OCI-LY7 (cell line): Measurements from ENCODE around the gene ZDHHC3. TPM values are rescaled to one million over a fixed set of nuclear protein-coding genes. Genes with fewer than 3 reads are reported as not detected.

Experiments used
- BruUV-seq: library from RNA; stranded (reverse); fragments of 400-500 nt; replicated peaks from 2 replicates; lab custom pipeline; 2021; lab: Mats Ljungman, UMichigan
- CTCF ChIA-PET: fragments of 300-600 bp; sonication (Branson Sonifier 250); formaldehyde crosslinking; loops from one replicate; lab custom pipeline; 2022; ENCODE audit warnings: antibody characterized with exemption; ENCODE audit not compliant: unreplicated experiment; lab: Charles Lee
- POLR2A ChIA-PET: fragments of 300-600 bp; sonication (Branson Sonifier 250); formaldehyde crosslinking; loops from one replicate; lab custom pipeline; 2022; ENCODE audit warnings: antibody characterized with exemption; lab: Charles Lee
- DNase-seq: peaks from one replicate; pipeline ENCODE4 v3.0.0-alpha.2; 2015; ENCODE audit warnings: low spot score
- H2AFZ ChIP-seq: fragments of 200-600 bp; sonication (generic), shearing (Covaris generic); 2 replicates; pipeline ENCODE4 v1.6.1; 2014; ENCODE audit warnings: mild to moderate bottlenecking, antibody characterized with exemption, low read length, moderate library complexity
- H3K27ac ChIP-seq: fragments of 200-600 bp; sonication (generic); 2 replicates; pipeline ENCODE4 v1.5.1; 2014; ENCODE audit warnings: mixed run types, low read depth, mild to moderate bottlenecking, moderate library complexity, low read length, inconsistent platforms; ENCODE audit not compliant: poor library complexity, severe bottlenecking
- H3K36me3 ChIP-seq: fragments of 200-600 bp; sonication (generic); 2 replicates; pipeline ENCODE4 v1.6.1; 2014; ENCODE audit warnings: mild to moderate bottlenecking, antibody characterized with exemption, low read length, moderate library complexity, mixed read lengths; ENCODE audit not compliant: insufficient read depth
- H3K4me1 ChIP-seq: fragments of 200-600 bp; sonication (generic); 2 replicates; pipeline ENCODE4 v1.5.1; 2014; ENCODE audit warnings: mild to moderate bottlenecking, low read length; ENCODE audit not compliant: insufficient read depth, poor library complexity, severe bottlenecking
- H3K4me2 ChIP-seq: fragments of 200-600 bp; sonication (generic); 2 replicates; pipeline ENCODE4 v1.6.1; 2014; ENCODE audit warnings: mild to moderate bottlenecking, low read length
- H3K4me3 ChIP-seq: fragments of 200-600 bp; sonication (generic); 2 replicates; pipeline ENCODE4 v1.5.1; 2014; ENCODE audit warnings: mild to moderate bottlenecking, low read depth, low read length; ENCODE audit not compliant: poor library complexity, severe bottlenecking
- H3K79me2 ChIP-seq: fragments of 200-600 bp; sonication (generic); 2 replicates; pipeline ENCODE4 v1.6.1; 2016; ENCODE audit warnings: low read depth, mild to moderate bottlenecking, low read length, moderate library complexity, mixed read lengths; ENCODE audit not compliant: insufficient read depth
- H3K9me2 ChIP-seq: fragments of 200-600 bp; sonication (generic); 2 replicates; pipeline ENCODE4 v1.6.1; 2016; ENCODE audit warnings: mild to moderate bottlenecking, low read length, mixed read lengths; ENCODE audit not compliant: insufficient read depth
- H3K9me3 ChIP-seq: fragments of 200-600 bp; sonication (generic); 2 replicates; pipeline ENCODE4 v1.6.1; 2014; ENCODE audit warnings: mild to moderate bottlenecking, mixed run types, low read length, mixed read lengths
- H4K20me1 ChIP-seq: fragments of 200-600 bp; sonication (generic); 2 replicates; pipeline ENCODE4 v1.6.1; 2014; ENCODE audit warnings: mild to moderate bottlenecking, antibody characterized with exemption, low read length, moderate library complexity, mixed read lengths; ENCODE audit not compliant: insufficient read depth
- EZH2phosphoT487 ChIP-seq: fragments of 200-600 bp; sonication (generic); IDR thresholded peaks from 2 replicates; pipeline ENCODE4 v1.6.1; 2018; ENCODE audit warnings: low read depth, borderline replicate concordance, mild to moderate bottlenecking, mixed run types, antibody characterized with exemption, low read length, moderate library complexity, mixed read lengths
- intact Hi-C: fragments of 100-400 bp; cut with micrococcal nuclease; formaldehyde crosslinking; loops from one replicate; pipeline ENCODE4 v1.10.0; 2022; ENCODE audit not compliant: unreplicated experiment
- total RNA-seq, 2 experiments: library from RNA; depleted of rRNA in 1 of 2; stranded (reverse); fragments of >200 nt in 1 of 2; shearing (Covaris generic) in 1 of 2; gene quantifications; 2 replicates each; pipeline ENCODE4 v1.2.3, GENCODE V29; 2014 to 2022
- TF ChIP-seq, protein P1 (sequence below): fragments of 200-600 bp; sonication (generic); conservative IDR thresholded peaks from 2 replicates; pipeline ENCODE4 v1.5.1; 2014; ENCODE audit warnings: mild to moderate bottlenecking, antibody characterized with exemption, low read length, moderate library complexity, mixed read lengths

ZDHHC3 gene
- total RNA-seq, 2 experiments from 2014 or later, result 53.1 to 53.6 TPM

- no peak for DNase-seq
- TF ChIP-seq, protein P1, sequence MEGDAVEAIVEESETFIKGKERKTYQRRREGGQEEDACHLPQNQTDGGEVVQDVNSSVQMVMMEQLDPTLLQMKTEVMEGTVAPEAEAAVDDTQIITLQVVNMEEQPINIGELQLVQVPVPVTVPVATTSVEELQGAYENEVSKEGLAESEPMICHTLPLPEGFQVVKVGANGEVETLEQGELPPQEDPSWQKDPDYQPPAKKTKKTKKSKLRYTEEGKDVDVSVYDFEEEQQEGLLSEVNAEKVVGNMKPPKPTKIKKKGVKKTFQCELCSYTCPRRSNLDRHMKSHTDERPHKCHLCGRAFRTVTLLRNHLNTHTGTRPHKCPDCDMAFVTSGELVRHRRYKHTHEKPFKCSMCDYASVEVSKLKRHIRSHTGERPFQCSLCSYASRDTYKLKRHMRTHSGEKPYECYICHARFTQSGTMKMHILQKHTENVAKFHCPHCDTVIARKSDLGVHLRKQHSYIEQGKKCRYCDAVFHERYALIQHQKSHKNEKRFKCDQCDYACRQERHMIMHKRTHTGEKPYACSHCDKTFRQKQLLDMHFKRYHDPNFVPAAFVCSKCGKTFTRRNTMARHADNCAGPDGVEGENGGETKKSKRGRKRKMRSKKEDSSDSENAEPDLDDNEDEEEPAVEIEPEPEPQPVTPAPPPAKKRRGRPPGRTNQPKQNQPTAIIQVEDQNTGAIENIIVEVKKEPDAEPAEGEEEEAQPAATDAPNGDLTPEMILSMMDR, result no peak
- TF ChIP-seq EZH2phosphoT487, result no peak
- CTCF ChIA-PET, result interaction anchor here (1.5 kb wide), 1 partner anchor 24 kb away, joined by 5 read pairs; no protein-coding TSS in a partner anchor
- no peaks in the 10 kb centered on the region for H3K4me1 ChIP-seq
- H3K27ac ChIP-seq, result no peak overlapping the region
- BruUV-seq, result no TSS peak
- H3K4me3 ChIP-seq, result no peak overlapping the region
- no peak overlapping the region for H3K4me2 ChIP-seq
- intact Hi-C loops, result no loop called here
- H3K79me2 ChIP-seq, result no peaks in the 10 kb centered on the region
- POLR2A ChIA-PET, result interaction anchor here (0.7 kb wide), 1 partner anchor 9 kb away, joined by 3 read pairs; no protein-coding TSS in a partner anchor
- no peaks in the 10 kb centered on the region for H4K20me1 ChIP-seq
- peaks cover 26% of the 10 kb centered on the region for H3K36me3 ChIP-seq
- H3K9me2 ChIP-seq, result no peaks in the 10 kb centered on the region
- no peaks in the 10 kb centered on the region for H3K9me3 ChIP-seq
- H2AFZ ChIP-seq, result no peak overlapping the region
Measured at GRCh38 chr3:45017821-45018220, 41.8 kb upstream of the ZDHHC3 start.

DNA sequence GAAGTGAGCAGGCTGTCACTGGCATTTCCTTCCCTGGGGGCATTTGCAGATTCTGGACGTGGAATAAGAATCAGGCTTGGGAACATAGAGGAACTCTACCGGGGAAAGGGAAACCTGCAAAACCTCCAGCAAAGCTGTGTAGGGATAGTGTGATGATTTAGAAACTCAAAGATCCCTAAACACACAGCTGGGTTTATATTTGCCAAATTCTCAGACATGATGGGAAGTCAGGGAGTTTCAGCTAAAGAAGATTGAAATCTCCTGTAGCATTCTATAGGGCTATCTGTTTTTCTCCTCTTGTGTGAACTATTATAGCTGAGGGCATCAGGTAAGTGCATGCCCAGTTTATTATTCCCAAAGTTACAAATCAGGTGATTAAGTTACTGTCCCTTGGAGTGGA lies 40.9 kb upstream of the ZDHHC3 start:
- ChIA-PET POLR2A (interaction anchor here (0.7 kb wide), 1 partner anchor 8 kb away, joined by 3 read pairs; no protein-coding TSS in a partner anchor), CTCF (interaction anchor here (1.5 kb wide), 1 partner anchor 25 kb away, joined by 5 read pairs; no protein-coding TSS in a partner anchor)
- intact Hi-C loops, result no loop called here
- BruUV-seq, result no TSS peak
- Histone ChIP-seq H3K27ac (no peak overlapping the region), H3K4me1 (peaks cover 4% of the 10 kb centered on the region), H3K4me3 (no peak overlapping the region), H3K9me2 (no peaks in the 10 kb centered on the region), H3K36me3 (peaks cover 35% of the 10 kb centered on the region), H4K20me1 (no peaks in the 10 kb centered on the region), H3K79me2 (no peaks in the 10 kb centered on the region), H3K9me3 (no peaks in the 10 kb centered on the region), H2AFZ (no peak overlapping the region), H3K4me2 (no peak overlapping the region)
- DNase-seq, result no peak
- no peak for TF ChIP-seq EZH2phosphoT487
- TF ChIP-seq, protein P1, result no peak

DNA sequence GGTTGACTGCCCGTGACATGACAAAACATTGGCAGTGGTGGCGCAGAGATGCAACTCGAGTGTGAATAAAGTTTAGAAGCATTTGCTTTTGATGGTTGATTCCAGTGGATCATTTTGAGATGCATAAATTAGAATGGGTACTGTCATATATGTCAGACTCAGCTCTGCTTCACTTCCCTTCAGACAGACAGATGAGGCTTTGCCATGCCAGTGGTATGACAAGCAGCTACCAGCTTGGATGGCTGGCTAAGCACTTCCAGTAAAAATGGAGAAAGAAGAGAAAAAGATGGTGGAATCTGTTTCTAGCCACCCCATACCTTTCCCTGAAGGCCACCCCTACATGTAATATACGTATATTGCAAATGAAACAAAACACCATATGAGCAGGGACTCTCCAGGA lies 36.6 kb upstream of the ZDHHC3 start:
- no peak overlapping the region for H3K27ac ChIP-seq
- no peak overlapping the region for H3K4me2 ChIP-seq
- no peaks in the 10 kb centered on the region for H4K20me1 ChIP-seq
- H3K4me1 ChIP-seq, result peaks cover 14% of the 10 kb centered on the region
- ChIA-PET CTCF (no interaction called here), POLR2A (interaction anchor here (1.4 to 1.7 kb wide), 2 partner anchors 10 to 15 kb away, joined by 3 to 6 read pairs; no protein-coding TSS in a partner anchor)
- TF ChIP-seq EZH2phosphoT487, result no peak
- TF ChIP-seq, protein P1, result no peak
- H3K9me3 ChIP-seq, result no peaks in the 10 kb centered on the region
- DNase-seq, result no peak
- H3K9me2 ChIP-seq, result no peaks in the 10 kb centered on the region
- no peaks in the 10 kb centered on the region for H3K79me2 ChIP-seq
- intact Hi-C loops, result no loop called here
- H3K36me3 ChIP-seq, result peaks cover 77% of the 10 kb centered on the region
- no peak overlapping the region for H2AFZ ChIP-seq
- BruUV-seq, result no TSS peak
- no peak overlapping the region for H3K4me3 ChIP-seq
